CD4-positive, alpha-beta T cell treated with Interleukin-10 for 1 hour (primary cell): Measurements from ENCODE around the gene NFIB.

Experiments used
- DNase-seq: peaks from one replicate; pipeline ENCODE4 v3.0.0-alpha.2; 2020

The NFIB gene

DNA sequence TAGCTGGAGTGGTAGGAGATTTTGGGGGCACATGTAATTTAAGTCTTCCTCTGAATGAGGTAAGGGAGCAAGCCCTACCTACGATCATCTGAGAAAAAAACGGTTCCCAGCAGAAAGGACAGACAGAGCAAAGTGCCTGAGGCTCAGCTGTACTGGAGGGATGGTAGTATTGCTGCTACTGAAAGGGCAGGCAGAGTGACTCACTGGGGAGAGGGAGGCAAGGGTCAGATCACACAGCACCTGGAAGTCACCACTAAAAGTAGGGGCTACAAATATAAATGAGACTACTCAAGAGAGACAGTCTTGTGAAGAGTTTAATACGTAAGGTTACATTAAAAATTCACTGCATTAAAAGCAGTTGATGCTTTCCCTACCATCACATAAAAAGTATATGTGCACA is 75.9 kb downstream of the NFIB start:
- no peak for DNase-seq

- DNase-seq: no peak
Measured at GRCh38 chr9:14236591-14236990, 77.3 kb downstream of the NFIB start.

DNA sequence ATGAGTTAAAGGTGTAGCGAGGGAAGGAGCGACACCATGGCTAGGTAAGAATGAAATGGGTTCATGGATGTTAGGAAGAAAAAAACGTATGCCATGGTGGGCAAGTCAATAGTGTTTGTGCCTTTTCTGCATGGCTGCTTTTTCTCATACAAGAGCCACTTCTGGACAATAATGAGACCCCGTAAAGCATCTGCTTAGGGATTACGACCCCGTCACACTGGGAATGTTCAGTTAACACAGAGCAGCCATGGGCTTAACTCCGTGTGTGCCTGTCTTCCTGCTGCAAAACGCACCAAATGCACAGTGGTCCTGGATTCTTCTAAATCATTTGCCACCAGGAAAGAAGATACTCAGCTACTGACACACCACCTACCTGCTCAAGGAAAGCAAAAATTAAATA is 81.8 kb downstream of the NFIB start:
- DNase-seq: no peak

DNA sequence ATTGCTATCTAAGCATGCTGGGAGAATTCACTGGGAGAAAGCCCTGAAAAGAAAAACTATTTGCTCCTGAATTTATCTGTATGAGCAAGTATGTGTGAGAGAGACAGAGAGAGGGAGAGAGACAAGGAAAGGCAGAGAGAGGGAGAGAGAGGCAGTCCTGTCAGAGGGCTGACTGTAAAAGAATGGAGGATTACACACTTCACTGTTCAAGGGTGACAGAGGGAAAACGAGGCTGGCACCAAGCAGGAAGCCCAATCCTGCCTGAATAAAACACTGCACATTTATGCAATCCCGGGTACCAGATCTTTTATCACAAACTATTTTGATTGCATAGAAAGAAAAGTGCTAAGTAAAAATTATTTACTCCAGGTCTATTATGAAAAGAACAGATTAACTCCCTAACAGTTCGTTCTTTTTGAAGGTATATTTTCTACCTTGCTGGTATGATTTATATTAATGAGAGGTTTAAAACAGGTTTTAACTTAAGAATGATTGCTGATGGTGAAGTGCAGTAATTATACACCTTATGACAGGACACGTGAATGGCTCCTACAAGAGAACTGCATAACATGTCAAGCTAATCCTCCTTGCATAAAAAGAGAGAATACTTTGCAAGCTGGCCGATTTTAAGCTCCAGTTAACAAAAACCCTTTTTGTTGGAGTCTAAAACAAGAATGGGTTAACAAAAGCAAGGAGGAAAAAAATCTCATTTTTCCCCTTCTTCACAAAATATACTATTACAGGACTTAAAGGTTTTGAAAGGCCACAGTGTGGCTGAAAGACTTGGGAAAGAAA is 82.5 kb downstream of the NFIB start:
- no peak for DNase-seq

DNA sequence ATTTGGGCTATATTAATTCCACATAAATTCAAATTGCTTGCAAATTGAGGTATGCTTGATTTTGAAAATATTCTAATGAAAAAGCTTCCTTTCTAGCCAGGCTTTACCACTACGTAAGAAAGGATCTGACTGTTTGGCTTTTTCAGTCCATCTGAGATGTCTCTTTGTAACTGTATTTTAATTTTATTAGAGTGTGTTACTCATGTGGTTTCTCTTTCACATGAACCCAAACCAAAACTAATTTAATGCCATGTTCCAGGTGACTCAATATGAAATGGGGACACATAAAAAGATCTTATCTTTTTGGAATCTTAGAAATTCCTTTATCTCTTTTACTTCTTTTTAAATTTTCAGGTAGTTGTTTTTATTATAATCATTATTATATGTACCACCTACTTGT is 85.3 kb downstream of the NFIB start:
- no peak for DNase-seq

GRCh38 chr9:14226855-14227532 is 86.9 kb downstream of the NFIB start:
- no peak for DNase-seq

GRCh38 chr9:14223081-14223480 is 90.9 kb downstream of the NFIB start:
- no peak for DNase-seq

- no peak for DNase-seq
Measured at GRCh38 chr9:14222149-14222835, 91.6 kb downstream of the NFIB start.

- no peak for DNase-seq
Measured at GRCh38 chr9:14221558-14221957, 92.4 kb downstream of the NFIB start.

GRCh38 chr9:14221119-14221518 is 92.8 kb downstream of the NFIB start:
- DNase-seq: no peak

DNA sequence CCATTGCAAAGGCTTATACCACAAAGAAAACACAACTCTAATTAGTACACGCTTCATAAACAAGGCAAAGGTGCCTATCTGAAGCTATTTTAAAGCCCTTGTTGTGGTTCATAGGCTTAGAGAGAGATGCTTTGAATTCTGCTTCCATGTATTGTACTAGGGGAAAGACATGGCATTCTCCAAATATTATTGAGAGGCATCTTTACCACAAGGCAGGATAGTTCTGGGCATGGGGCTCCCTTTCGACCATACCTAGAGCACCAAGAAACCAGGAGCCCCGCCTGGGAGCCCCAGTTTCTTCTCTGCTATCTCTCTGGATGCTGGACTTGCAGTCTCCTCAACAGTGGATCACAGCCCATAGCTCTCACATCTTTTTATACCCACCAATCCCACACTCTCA is 93.7 kb downstream of the NFIB start:
- DNase-seq: no peak

GRCh38 chr9:14219850-14220249 is 94.1 kb downstream of the NFIB start:
- DNase-seq: no peak

DNA sequence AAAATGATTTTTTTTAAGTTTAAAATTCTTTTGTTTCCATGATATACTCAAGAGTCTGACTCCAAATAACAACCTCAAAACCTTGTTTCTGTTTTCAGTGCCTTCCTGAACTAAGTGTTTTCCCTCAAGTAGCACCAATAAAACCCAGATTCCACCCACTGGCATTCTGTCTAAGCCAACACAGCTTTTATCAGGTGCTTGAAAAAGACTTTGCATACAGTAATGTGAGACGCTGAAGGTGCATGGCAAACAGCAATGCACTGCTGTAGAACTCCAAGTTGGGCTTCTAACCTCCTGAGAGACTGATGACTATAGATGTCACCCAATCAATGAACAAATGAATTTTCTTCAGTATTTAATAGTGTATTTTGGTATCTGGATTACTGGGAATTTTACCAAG is 95.7 kb downstream of the NFIB start:
- no peak for DNase-seq

- DNase-seq: no peak
Measured at GRCh38 chr9:14216612-14217194, 97.2 kb downstream of the NFIB start.

GRCh38 chr9:14215614-14216013 is 98.3 kb downstream of the NFIB start:
- DNase-seq: no peak

DNA sequence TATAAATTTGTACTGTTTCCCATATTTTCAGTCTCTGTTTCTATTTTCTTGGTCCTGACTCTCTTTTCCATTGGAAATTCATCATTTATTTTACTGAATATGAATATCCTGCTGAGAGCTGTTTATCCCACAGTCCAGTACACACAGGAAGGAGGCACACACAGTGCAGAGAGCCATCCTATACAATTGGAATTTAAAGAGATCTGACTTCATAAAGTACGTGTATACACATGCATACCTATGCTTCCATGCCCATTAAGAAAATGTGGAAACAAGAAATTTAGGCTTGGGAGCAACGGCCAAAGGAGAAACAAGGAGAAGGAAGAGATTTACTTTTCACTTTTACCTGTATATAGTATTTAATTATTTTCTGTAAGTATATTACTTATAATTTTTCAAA is 99.2 kb downstream of the NFIB start:
- no peak for DNase-seq

- DNase-seq: no peak
Measured at GRCh38 chr9:14214065-14214684, 99.8 kb downstream of the NFIB start.

GRCh38 chr9:14213504-14213903 is 100.4 kb downstream of the NFIB start:
- no peak for DNase-seq

- no peak for DNase-seq
Measured at GRCh38 chr9:14212697-14213420, 101.1 kb downstream of the NFIB start.

DNA sequence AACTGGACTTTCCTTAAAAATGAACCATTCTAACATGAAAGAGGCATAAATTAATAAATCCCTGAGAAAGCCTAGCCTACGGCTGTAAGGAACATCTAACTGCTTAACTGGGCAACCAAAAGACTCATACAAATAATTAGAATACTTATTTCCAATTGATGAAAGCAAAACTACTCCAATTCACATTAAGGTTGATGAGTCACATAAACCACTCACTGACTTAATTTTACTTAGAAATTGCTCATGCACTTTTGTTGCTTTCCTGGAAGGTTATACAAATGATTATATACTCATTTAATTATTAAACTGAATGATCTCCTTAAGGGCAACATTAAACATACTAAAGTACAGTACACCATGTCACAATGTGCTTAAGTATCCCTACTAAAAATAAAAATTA is 101.9 kb downstream of the NFIB start:
- DNase-seq: no peak

- no peak for DNase-seq
Measured at GRCh38 chr9:14211564-14211963, 102.4 kb downstream of the NFIB start.

DNA sequence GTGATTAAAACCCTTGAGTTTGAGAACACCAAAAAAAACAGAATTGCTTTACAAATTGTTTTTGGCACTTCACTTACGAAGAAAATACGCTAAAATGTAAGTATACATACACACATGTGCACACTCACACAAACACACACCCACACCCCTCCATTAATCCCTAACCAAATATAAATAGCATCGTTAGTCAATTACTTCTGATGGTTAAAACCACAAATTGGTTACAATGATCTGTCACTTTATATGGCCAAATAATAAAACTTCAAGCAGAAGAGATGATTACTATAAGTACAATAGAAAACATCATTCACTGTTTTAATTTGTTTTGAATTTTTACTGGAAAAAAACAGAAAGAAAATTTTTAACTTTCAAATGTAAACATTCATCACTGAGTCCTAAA is 103.5 kb downstream of the NFIB start:
- DNase-seq: no peak
